ENCODE results near the gene VDR.
A peak's percentile ranks its signal among the peaks of the same experiment; 100 is the strongest.

Gene VDR

GRCh38 chr12:47941871-47942613 is 37.2 kb upstream of the VDR start:
- Histone ChIP-seq H3K27me3 (ENCODE audit: low read depth, low read length) (peaks cover 8% of the 10 kb centered on the region), H3K79me2 (ENCODE audit: low read length) (no peaks in the 10 kb centered on the region), H3K9ac (ENCODE audit: low read length) (no peak overlapping the region), H3K9me3 (ENCODE audit: insufficient read depth, low read length) (no peaks in the 10 kb centered on the region), H3K36me3 (replicated peaks; ENCODE audit: low read depth, low read length) (no peaks in the 10 kb centered on the region), H3K27ac (ENCODE audit: low read length) (no peak overlapping the region), H3K4me2 (ENCODE audit: low read length) (no peak overlapping the region), H2AFZ (ENCODE audit: low read depth, low read length) (no peak overlapping the region), H3K4me3 (ENCODE audit: low read length) (no peak overlapping the region), H4K20me1 (ENCODE audit: insufficient read depth, low read length) (no peaks in the 10 kb centered on the region), H3K4me1 (ENCODE audit: low read length) (no peaks in the 10 kb centered on the region)
- TF ChIP-seq EZH2phosphoT487 (IDR thresholded peaks at IDR 0.05; ENCODE audit: low read depth), result no peak
- TF ChIP-seq CTCF (IDR thresholded peaks at IDR 0.05; ENCODE audit: low read depth, low read length), result peak; percentile 31; the same call in 1 of the 2 replicates

GRCh38 chr12:47941475-47941780 is 36.6 kb upstream of the VDR start:
- H3K27me3 ChIP-seq (ENCODE audit: low read depth, low read length), result peaks cover 8% of the 10 kb centered on the region
- no peak overlapping the region for H3K4me2 ChIP-seq (ENCODE audit: low read length)
- H2AFZ ChIP-seq (ENCODE audit: low read depth, low read length), result no peak overlapping the region
- H4K20me1 ChIP-seq (ENCODE audit: insufficient read depth, low read length), result no peaks in the 10 kb centered on the region
- no peaks in the 10 kb centered on the region for H3K36me3 ChIP-seq (replicated peaks; ENCODE audit: low read depth, low read length)
- H3K4me3 ChIP-seq (ENCODE audit: low read length), result no peak overlapping the region
- no peak overlapping the region for H3K9ac ChIP-seq (ENCODE audit: low read length)
- H3K4me1 ChIP-seq (ENCODE audit: low read length), result no peaks in the 10 kb centered on the region
- H3K9me3 ChIP-seq (ENCODE audit: insufficient read depth, low read length), result no peaks in the 10 kb centered on the region
- no peak overlapping the region for H3K27ac ChIP-seq (ENCODE audit: low read length)
- TF ChIP-seq CTCF (IDR thresholded peaks at IDR 0.05; ENCODE audit: low read depth, low read length), result no peak
- no peak for TF ChIP-seq EZH2phosphoT487 (IDR thresholded peaks at IDR 0.05; ENCODE audit: low read depth)
- no peaks in the 10 kb centered on the region for H3K79me2 ChIP-seq (ENCODE audit: low read length)

- H3K9me3 ChIP-seq (ENCODE audit: insufficient read depth, low read length), result no peaks in the 10 kb centered on the region
- H3K9ac ChIP-seq (ENCODE audit: low read length), result no peak overlapping the region
- no peaks in the 10 kb centered on the region for H3K36me3 ChIP-seq (replicated peaks; ENCODE audit: low read depth, low read length)
- H4K20me1 ChIP-seq (ENCODE audit: insufficient read depth, low read length), result no peaks in the 10 kb centered on the region
- H3K4me1 ChIP-seq (ENCODE audit: low read length), result no peaks in the 10 kb centered on the region
- TF ChIP-seq EZH2phosphoT487 (IDR thresholded peaks at IDR 0.05; ENCODE audit: low read depth) (no peak), CTCF (IDR thresholded peaks at IDR 0.05; ENCODE audit: low read depth, low read length) (no peak)
- no peak overlapping the region for H3K4me3 ChIP-seq (ENCODE audit: low read length)
- peaks cover 13% of the 10 kb centered on the region for H3K27me3 ChIP-seq (ENCODE audit: low read depth, low read length)
- no peak overlapping the region for H2AFZ ChIP-seq (ENCODE audit: low read depth, low read length)
- no peak overlapping the region for H3K4me2 ChIP-seq (ENCODE audit: low read length)
- H3K27ac ChIP-seq (ENCODE audit: low read length), result no peak overlapping the region
- no peaks in the 10 kb centered on the region for H3K79me2 ChIP-seq (ENCODE audit: low read length)
Measured at GRCh38 chr12:47940773-47941474, 36.1 kb upstream of the VDR start.

- H3K4me2 ChIP-seq (ENCODE audit: low read length), result no peak overlapping the region
- H3K36me3 ChIP-seq (replicated peaks; ENCODE audit: low read depth, low read length), result no peaks in the 10 kb centered on the region
- no peak overlapping the region for H3K4me3 ChIP-seq (ENCODE audit: low read length)
- no peaks in the 10 kb centered on the region for H3K4me1 ChIP-seq (ENCODE audit: low read length)
- TF ChIP-seq EZH2phosphoT487 (IDR thresholded peaks at IDR 0.05; ENCODE audit: low read depth), result no peak
- TF ChIP-seq CTCF (IDR thresholded peaks at IDR 0.05; ENCODE audit: low read depth, low read length), result no peak
- no peak overlapping the region for H3K9ac ChIP-seq (ENCODE audit: low read length)
- no peak overlapping the region for H2AFZ ChIP-seq (ENCODE audit: low read depth, low read length)
- H4K20me1 ChIP-seq (ENCODE audit: insufficient read depth, low read length), result no peaks in the 10 kb centered on the region
- no peak overlapping the region for H3K27ac ChIP-seq (ENCODE audit: low read length)
- no peaks in the 10 kb centered on the region for H3K9me3 ChIP-seq (ENCODE audit: insufficient read depth, low read length)
- peaks cover 5% of the 10 kb centered on the region; the same call in 1 of the 2 replicates for H3K27me3 ChIP-seq (ENCODE audit: low read depth, low read length)
- no peaks in the 10 kb centered on the region for H3K79me2 ChIP-seq (ENCODE audit: low read length)
Measured at GRCh38 chr12:47939009-47939601, 34.3 kb upstream of the VDR start.
